Measurements from ENCODE around the gene VLDLR.

VLDLR gene

GRCh38 chr9:2600307-2600706, 21.3 kb upstream of the VLDLR start:
- TF ChIP-seq RARB (CRISPR knock-in tag; IDR thresholded peaks at IDR 0.05) (no peak), TCF4 (CRISPR knock-in tag; IDR thresholded peaks at IDR 0.05; ENCODE audit: borderline replicate concordance) (no peak), PATZ1 (CRISPR knock-in tag; IDR thresholded peaks at IDR 0.05; ENCODE audit: borderline replicate concordance) (no peak), ZNF8 (CRISPR knock-in tag; IDR thresholded peaks at IDR 0.05) (no peak), BACH2 (CRISPR knock-in tag; IDR thresholded peaks at IDR 0.05; ENCODE audit: borderline replicate concordance) (no peak), ZFP3 (CRISPR knock-in tag; IDR thresholded peaks at IDR 0.05) (no peak), OSR1 (CRISPR knock-in tag; IDR thresholded peaks at IDR 0.05) (no peak), ZFP30 (CRISPR knock-in tag; IDR thresholded peaks at IDR 0.05) (no peak), ZC3H10 (CRISPR knock-in tag; IDR thresholded peaks at IDR 0.05) (no peak)
- no peak for ATAC-seq

- no peak for ATAC-seq
- no peak for TF ChIP-seq BACH2 (CRISPR knock-in tag; IDR thresholded peaks at IDR 0.05; ENCODE audit: borderline replicate concordance)
These were observed 19.7 kb upstream of the VLDLR start for GRCh38 chr9:2601785-2602378.

GRCh38 chr9:2602704-2603116, 18.9 kb upstream of the VLDLR start:
- ATAC-seq: no peak
- TF ChIP-seq ZFP3 (CRISPR knock-in tag; IDR thresholded peaks at IDR 0.05): no peak
- no peak for TF ChIP-seq CSDC2 (CRISPR knock-in tag; IDR thresholded peaks at IDR 0.05)
- TF ChIP-seq ESRRG (CRISPR knock-in tag; IDR thresholded peaks at IDR 0.05): no peak
- TF ChIP-seq PPARA (CRISPR knock-in tag; IDR thresholded peaks at IDR 0.05; ENCODE audit: borderline replicate concordance): no peak
- TF ChIP-seq BACH2 (CRISPR knock-in tag; IDR thresholded peaks at IDR 0.05; ENCODE audit: borderline replicate concordance): no peak
- no peak for TF ChIP-seq ZNF70 (CRISPR knock-in tag; IDR thresholded peaks at IDR 0.05)
- TF ChIP-seq OSR1 (CRISPR knock-in tag; IDR thresholded peaks at IDR 0.05): no peak
- no peak for TF ChIP-seq TCF4 (CRISPR knock-in tag; IDR thresholded peaks at IDR 0.05; ENCODE audit: borderline replicate concordance)
- TF ChIP-seq RARB (CRISPR knock-in tag; IDR thresholded peaks at IDR 0.05): no peak
- TF ChIP-seq ZFP30 (CRISPR knock-in tag; IDR thresholded peaks at IDR 0.05): no peak
- no peak; the same call in 1 of the 2 replicates for TF ChIP-seq ISL1 (CRISPR knock-in tag; IDR thresholded peaks at IDR 0.05)
- no peak for TF ChIP-seq ZC3H10 (CRISPR knock-in tag; IDR thresholded peaks at IDR 0.05)
- TF ChIP-seq PATZ1 (CRISPR knock-in tag; IDR thresholded peaks at IDR 0.05; ENCODE audit: borderline replicate concordance): no peak

- TF ChIP-seq TCF4 (CRISPR knock-in tag; IDR thresholded peaks at IDR 0.05; ENCODE audit: borderline replicate concordance) (no peak), ZFP3 (CRISPR knock-in tag; IDR thresholded peaks at IDR 0.05) (no peak), CSRNP3 (CRISPR knock-in tag; IDR thresholded peaks at IDR 0.05) (no peak), ZNF8 (CRISPR knock-in tag; IDR thresholded peaks at IDR 0.05) (no peak), PPARA (CRISPR knock-in tag; IDR thresholded peaks at IDR 0.05; ENCODE audit: borderline replicate concordance) (no peak), CREB5 (CRISPR knock-in tag; IDR thresholded peaks at IDR 0.05; ENCODE audit: low read depth) (no peak), ZNF70 (CRISPR knock-in tag; IDR thresholded peaks at IDR 0.05) (no peak), PATZ1 (CRISPR knock-in tag; IDR thresholded peaks at IDR 0.05; ENCODE audit: borderline replicate concordance) (no peak), ESRRG (CRISPR knock-in tag; IDR thresholded peaks at IDR 0.05) (no peak)
- ATAC-seq: no peak
These were observed 18.0 kb upstream of the VLDLR start for GRCh38 chr9:2603621-2604020.

Data from SK-N-SH treated with all-trans-retinoic acid at 6 μM for 48 hours (cell line).